Caco-2 (cell line): ENCODE results near the gene CHRNA5. TPM values are rescaled to one million over a fixed set of nuclear protein-coding genes. Genes with fewer than 3 reads are reported as not detected.

Experiments used
- BruUV-seq: library from RNA; stranded (reverse); fragments of 400-500 nt; replicated peaks from 2 replicates; lab custom pipeline; 2021; lab: Mats Ljungman, UMichigan
- CTCF ChIA-PET: fragments of 300-600 bp; sonication (Branson Sonifier 250); formaldehyde crosslinking; loops from one replicate; lab custom pipeline; 2022; ENCODE audit warnings: antibody characterized with exemption; lab: Charles Lee
- POLR2A ChIA-PET: fragments of 300-600 bp; sonication (Branson Sonifier 250); formaldehyde crosslinking; loops from one replicate; lab custom pipeline; 2022; ENCODE audit warnings: antibody characterized with exemption; lab: Charles Lee
- DNase-seq, 2 experiments: peaks; one replicate each; pipeline versions ENCODE4 v3.0.0 to v3.0.0-alpha.2; 2020 to 2022
- H3K27me3 ChIP-seq: replicated peaks from 2 replicates; pipeline ENCODE4 v1.6.0; 2011; ENCODE audit warnings: low read length; ENCODE audit not compliant: control insufficient read depth, insufficient read depth
- H3K36me3 ChIP-seq: 2 replicates; pipeline ENCODE4 v1.5.1; 2011; ENCODE audit warnings: low read length; ENCODE audit not compliant: control insufficient read depth, insufficient read depth
- H3K4me1 ChIP-seq: fragments of 250-450 bp; sonication (Bioruptor Pico); 2 replicates; pipeline ENCODE4 v1.5.1; 2020; ENCODE audit warnings: mild to moderate bottlenecking
- H3K4me3 ChIP-seq: 2 replicates; pipeline ENCODE4 v1.5.1; 2011; ENCODE audit warnings: low read depth, mild to moderate bottlenecking, control low read depth, low read length
- H3K9me3 ChIP-seq: fragments of 250-450 bp; sonication (Bioruptor Pico); 2 replicates; pipeline ENCODE4 v1.5.1; 2020; ENCODE audit warnings: mild to moderate bottlenecking, moderate library complexity
- H3K27ac Mint-ChIP-seq: one replicate; pipeline ENCODE4 v1.8.0; 2022; ENCODE audit warnings: mixed read lengths; ENCODE audit not compliant: unreplicated experiment
- H3K27me3 Mint-ChIP-seq: one replicate; pipeline ENCODE4 v1.8.0; 2022; ENCODE audit warnings: mixed read lengths; ENCODE audit not compliant: insufficient read depth, unreplicated experiment
- H3K36me3 Mint-ChIP-seq: one replicate; pipeline ENCODE4 v1.8.0; 2022; ENCODE audit warnings: mild to moderate bottlenecking, mixed read lengths; ENCODE audit not compliant: insufficient read depth, unreplicated experiment
- H3K4me1 Mint-ChIP-seq: one replicate; pipeline ENCODE4 v1.8.0; 2022; ENCODE audit warnings: low read depth, mixed read lengths; ENCODE audit not compliant: unreplicated experiment
- H3K4me3 Mint-ChIP-seq: one replicate; pipeline ENCODE4 v1.8.0; 2022; ENCODE audit warnings: mild to moderate bottlenecking, moderate library complexity, mixed read lengths; ENCODE audit not compliant: unreplicated experiment
- H3K9me3 Mint-ChIP-seq: one replicate; pipeline ENCODE4 v1.8.0; 2022; ENCODE audit warnings: mixed read lengths; ENCODE audit not compliant: unreplicated experiment
- intact Hi-C: fragments of 100-400 bp; cut with micrococcal nuclease; formaldehyde crosslinking; loops from one replicate; pipeline ENCODE4 v1.10.0; 2022; ENCODE audit not compliant: unreplicated experiment
- total RNA-seq: library from RNA; stranded (reverse); gene quantifications from 2 replicates; pipeline ENCODE4 v1.2.3, GENCODE V29; 2022
- TF ChIP-seq, protein P1 (sequence below), 2 experiments: fragments of 200-600 bp in 1 of 2; IDR thresholded peaks; 1 replicate in 1 of 2; 2 replicates in 1 of 2; pipeline versions ENCODE4 v1.5.1 to v1.8.0; 2011 to 2022; ENCODE audit warnings: antibody characterized with exemption in 1 of 2, control low read depth in 1 of 2, inconsistent platforms in 1 of 2, low read depth in 1 of 2, low read length in 1 of 2, mild to moderate bottlenecking in 1 of 2, moderate library complexity in 1 of 2; ENCODE audit not compliant: insufficient read depth in 1 of 2, severe bottlenecking in 1 of 2, unreplicated experiment in 1 of 2

The CHRNA5 gene
- total RNA-seq, 1 experiment from 2014 or later: 12.9 TPM

GRCh38 chr15:78635346-78635745, 70.0 kb downstream of the CHRNA5 start:
- no peaks in the 10 kb centered on the region for H3K9me3 ChIP-seq
- H3K27me3 ChIP-seq: no peaks in the 10 kb centered on the region; the same call in 1 of the 2 replicates
- Mint-ChIP-seq H3K27ac (no peak overlapping the region), H3K27me3 (peaks cover 24% of the 10 kb centered on the region), H3K4me1 (peaks cover 5% of the 10 kb centered on the region), H3K4me3 (no peak overlapping the region), H3K36me3 (no peaks in the 10 kb centered on the region), H3K9me3 (peaks cover 20% of the 10 kb centered on the region)
- TF ChIP-seq, protein P1, sequence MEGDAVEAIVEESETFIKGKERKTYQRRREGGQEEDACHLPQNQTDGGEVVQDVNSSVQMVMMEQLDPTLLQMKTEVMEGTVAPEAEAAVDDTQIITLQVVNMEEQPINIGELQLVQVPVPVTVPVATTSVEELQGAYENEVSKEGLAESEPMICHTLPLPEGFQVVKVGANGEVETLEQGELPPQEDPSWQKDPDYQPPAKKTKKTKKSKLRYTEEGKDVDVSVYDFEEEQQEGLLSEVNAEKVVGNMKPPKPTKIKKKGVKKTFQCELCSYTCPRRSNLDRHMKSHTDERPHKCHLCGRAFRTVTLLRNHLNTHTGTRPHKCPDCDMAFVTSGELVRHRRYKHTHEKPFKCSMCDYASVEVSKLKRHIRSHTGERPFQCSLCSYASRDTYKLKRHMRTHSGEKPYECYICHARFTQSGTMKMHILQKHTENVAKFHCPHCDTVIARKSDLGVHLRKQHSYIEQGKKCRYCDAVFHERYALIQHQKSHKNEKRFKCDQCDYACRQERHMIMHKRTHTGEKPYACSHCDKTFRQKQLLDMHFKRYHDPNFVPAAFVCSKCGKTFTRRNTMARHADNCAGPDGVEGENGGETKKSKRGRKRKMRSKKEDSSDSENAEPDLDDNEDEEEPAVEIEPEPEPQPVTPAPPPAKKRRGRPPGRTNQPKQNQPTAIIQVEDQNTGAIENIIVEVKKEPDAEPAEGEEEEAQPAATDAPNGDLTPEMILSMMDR (IDR thresholded peaks at IDR 0.05; ENCODE audit: insufficient read depth in 1 of 2, low read depth in 1 of 2, low read length in 1 of 2, severe bottlenecking in 1 of 2, unreplicated experiment in 1 of 2): no peak
- intact Hi-C loops: no loop called here
- DNase-seq: no peak
- POLR2A ChIA-PET: no interaction called here
- H3K4me1 ChIP-seq: no peaks in the 10 kb centered on the region
- CTCF ChIA-PET: no interaction called here
- H3K4me3 ChIP-seq: no peak overlapping the region
- BruUV-seq: no TSS peak
- H3K36me3 ChIP-seq: no peaks in the 10 kb centered on the region

DNA sequence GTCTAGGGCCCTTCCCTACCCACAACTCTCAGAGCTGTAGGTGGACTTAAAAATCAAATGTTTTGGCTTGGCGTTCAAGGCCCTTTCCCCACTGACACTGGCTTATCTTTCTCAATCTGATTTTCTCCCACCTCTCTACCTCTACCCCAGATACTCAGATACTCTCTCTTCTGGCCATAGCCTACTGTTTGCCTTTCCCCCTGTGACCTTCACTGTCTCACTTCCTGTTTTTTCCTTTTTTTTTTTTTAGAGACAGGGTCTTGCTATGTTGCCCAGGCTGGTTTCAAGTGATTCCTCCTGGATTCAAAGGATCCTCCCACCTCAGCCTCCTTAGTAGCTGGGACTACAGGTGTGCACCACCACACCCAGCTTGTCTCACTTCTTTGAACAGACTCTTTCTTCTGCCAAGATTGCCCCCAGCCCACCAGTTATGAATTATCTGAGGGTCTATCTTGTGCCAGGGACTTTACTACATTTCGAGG, 71.1 kb downstream of the CHRNA5 start:
- no peak for DNase-seq
- TF ChIP-seq, protein P1 (IDR thresholded peaks at IDR 0.05; ENCODE audit: insufficient read depth in 1 of 2, low read depth in 1 of 2, low read length in 1 of 2, severe bottlenecking in 1 of 2, unreplicated experiment in 1 of 2): no peak
- Histone ChIP-seq H3K27me3 (no peaks in the 10 kb centered on the region), H3K9me3 (no peaks in the 10 kb centered on the region), H3K36me3 (no peaks in the 10 kb centered on the region), H3K4me1 (no peaks in the 10 kb centered on the region), H3K4me3 (no peak overlapping the region)
- Mint-ChIP-seq H3K4me3 (no peak overlapping the region), H3K4me1 (peaks cover 5% of the 10 kb centered on the region), H3K27me3 (peaks cover 23% of the 10 kb centered on the region), H3K9me3 (peaks cover 20% of the 10 kb centered on the region), H3K36me3 (no peaks in the 10 kb centered on the region), H3K27ac (no peak overlapping the region)
- intact Hi-C loops: no loop called here
- ChIA-PET POLR2A (no interaction called here), CTCF (no interaction called here)
- no TSS peak for BruUV-seq

GRCh38 chr15:78637776-78638435, 72.6 kb downstream of the CHRNA5 start:
- Mint-ChIP-seq H3K4me1 (peaks cover 2% of the 10 kb centered on the region), H3K4me3 (no peak overlapping the region), H3K27me3 (peaks cover 11% of the 10 kb centered on the region), H3K9me3 (peaks cover 8% of the 10 kb centered on the region), H3K27ac (no peak overlapping the region), H3K36me3 (no peaks in the 10 kb centered on the region)
- H3K36me3 ChIP-seq: no peaks in the 10 kb centered on the region
- H3K4me3 ChIP-seq: no peak overlapping the region
- intact Hi-C loops: loop anchor here (1.0 kb wide), 1 partner anchor 71 kb away; no protein-coding TSS in a partner anchor
- H3K9me3 ChIP-seq: no peaks in the 10 kb centered on the region
- BruUV-seq: no TSS peak
- H3K4me1 ChIP-seq: no peaks in the 10 kb centered on the region
- no peak for DNase-seq
- CTCF ChIA-PET: interaction anchor here (0.7 kb wide), 1 partner anchor 728 kb away, joined by 3 read pairs; no protein-coding TSS in a partner anchor
- no peaks in the 10 kb centered on the region for H3K27me3 ChIP-seq
- POLR2A ChIA-PET: no interaction called here
- TF ChIP-seq, protein P1 (IDR thresholded peaks at IDR 0.05; ENCODE audit: insufficient read depth in 1 of 2, low read depth in 1 of 2, low read length in 1 of 2, severe bottlenecking in 1 of 2, unreplicated experiment in 1 of 2): no peak
